H1 (cell line): ENCODE results near the gene TM9SF1. TPM values are rescaled to one million over a fixed set of nuclear protein-coding genes. Genes with fewer than 3 reads are reported as not detected.

Source experiments
- CBX5 ChIP-seq: fragments of 300-800, 300-1000 bp; sonication (generic); IDR thresholded peaks from 2 replicates; pipeline ENCODE4 v1.7.1; 2016; ENCODE audit warnings: antibody characterized with exemption, low read length, low read depth
- EP300 ChIP-seq, 2 experiments: IDR thresholded peaks; 1 replicate in 1 of 2; 2 replicates in 1 of 2; pipeline ENCODE4 v1.6.1; 2011 to 2012; ENCODE audit warnings: low read depth in 2 of 2, low read length in 2 of 2, mild to moderate bottlenecking in 2 of 2, borderline replicate concordance in 1 of 2, inconsistent platforms in 1 of 2, moderate library complexity in 1 of 2
- RXRA ChIP-seq: IDR thresholded peaks from 2 replicates; pipeline ENCODE4 v1.6.1; 2011; ENCODE audit warnings: low read depth, mild to moderate bottlenecking, low read length, moderate library complexity; ENCODE audit not compliant: insufficient read depth
- polyA plus RNA-seq, 7 experiments: library from polyadenylated mRNA; depleted of rRNA in 3 of 7; stranded (reverse) in 5 of 7; unstranded in 2 of 7; fragments of >200 nt in 5 of 7; fragments of 200-250 nt in 2 of 7; gene quantifications; 1 replicate in 5 of 7; 2 replicates in 1 of 7; 4 replicates in 1 of 7; pipeline versions ENCODE4 v1.2.1 to v1.2.3, GENCODE V29; 2011 to 2013; ENCODE audit warnings: missing spikeins in 2 of 7, mixed read lengths in 2 of 7
- total RNA-seq: library from RNA; stranded (reverse); fragmentation: NEBNext Ultra II Directional; extraction: Animal tissue kit (Norgen Biotek cat#: 25700); gene quantifications from 2 replicates; pipeline ENCODE4 v1.2.1, GENCODE V29; 2021

Gene TM9SF1
- total and polyA plus RNA-seq, 2 of the 8 experiments (the other 6 are each of a cell fraction or from before 2014, with no cell fraction given) = 22.2 to 29.2 TPM

DNA sequence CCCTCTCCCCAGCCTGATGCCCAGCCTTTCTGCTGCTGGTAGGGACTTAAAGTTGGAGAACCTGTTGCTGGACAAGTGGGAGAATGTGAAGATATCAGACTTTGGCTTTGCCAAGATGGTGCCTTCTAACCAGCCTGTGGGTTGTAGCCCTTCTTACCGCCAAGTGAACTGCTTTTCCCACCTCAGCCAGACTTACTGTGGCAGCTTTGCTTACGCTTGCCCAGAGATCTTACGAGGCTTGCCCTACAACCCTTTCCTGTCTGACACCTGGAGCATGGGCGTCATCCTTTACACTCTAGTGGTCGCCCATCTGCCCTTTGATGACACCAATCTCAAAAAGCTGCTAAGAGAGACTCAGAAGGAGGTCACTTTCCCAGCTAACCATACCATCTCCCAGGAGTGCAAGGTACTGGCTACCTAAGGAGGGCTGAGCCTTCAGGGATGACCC lies 11.9 kb upstream of the TM9SF1 start (continued):
- TF ChIP-seq CBX5 = no peak
- TF ChIP-seq EP300 (IDR thresholded peaks at IDR 0.05; ENCODE audit: borderline replicate concordance in 1 of 2, low read depth in 2 of 2, low read length in 2 of 2) = no peak
- TF ChIP-seq RXRA = no peak
